ENCODE results near the gene PAPLN. TPM values are rescaled to one million over a fixed set of nuclear protein-coding genes. Genes with fewer than 3 reads are reported as not detected.

Gene PAPLN, protein sequence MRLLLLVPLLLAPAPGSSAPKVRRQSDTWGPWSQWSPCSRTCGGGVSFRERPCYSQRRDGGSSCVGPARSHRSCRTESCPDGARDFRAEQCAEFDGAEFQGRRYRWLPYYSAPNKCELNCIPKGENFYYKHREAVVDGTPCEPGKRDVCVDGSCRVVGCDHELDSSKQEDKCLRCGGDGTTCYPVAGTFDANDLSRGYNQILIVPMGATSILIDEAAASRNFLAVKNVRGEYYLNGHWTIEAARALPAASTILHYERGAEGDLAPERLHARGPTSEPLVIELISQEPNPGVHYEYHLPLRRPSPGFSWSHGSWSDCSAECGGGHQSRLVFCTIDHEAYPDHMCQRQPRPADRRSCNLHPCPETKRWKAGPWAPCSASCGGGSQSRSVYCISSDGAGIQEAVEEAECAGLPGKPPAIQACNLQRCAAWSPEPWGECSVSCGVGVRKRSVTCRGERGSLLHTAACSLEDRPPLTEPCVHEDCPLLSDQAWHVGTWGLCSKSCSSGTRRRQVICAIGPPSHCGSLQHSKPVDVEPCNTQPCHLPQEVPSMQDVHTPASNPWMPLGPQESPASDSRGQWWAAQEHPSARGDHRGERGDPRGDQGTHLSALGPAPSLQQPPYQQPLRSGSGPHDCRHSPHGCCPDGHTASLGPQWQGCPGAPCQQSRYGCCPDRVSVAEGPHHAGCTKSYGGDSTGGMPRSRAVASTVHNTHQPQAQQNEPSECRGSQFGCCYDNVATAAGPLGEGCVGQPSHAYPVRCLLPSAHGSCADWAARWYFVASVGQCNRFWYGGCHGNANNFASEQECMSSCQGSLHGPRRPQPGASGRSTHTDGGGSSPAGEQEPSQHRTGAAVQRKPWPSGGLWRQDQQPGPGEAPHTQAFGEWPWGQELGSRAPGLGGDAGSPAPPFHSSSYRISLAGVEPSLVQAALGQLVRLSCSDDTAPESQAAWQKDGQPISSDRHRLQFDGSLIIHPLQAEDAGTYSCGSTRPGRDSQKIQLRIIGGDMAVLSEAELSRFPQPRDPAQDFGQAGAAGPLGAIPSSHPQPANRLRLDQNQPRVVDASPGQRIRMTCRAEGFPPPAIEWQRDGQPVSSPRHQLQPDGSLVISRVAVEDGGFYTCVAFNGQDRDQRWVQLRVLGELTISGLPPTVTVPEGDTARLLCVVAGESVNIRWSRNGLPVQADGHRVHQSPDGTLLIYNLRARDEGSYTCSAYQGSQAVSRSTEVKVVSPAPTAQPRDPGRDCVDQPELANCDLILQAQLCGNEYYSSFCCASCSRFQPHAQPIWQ
- 4.4 to 5.6 TPM (median 5.3 TPM) in 5 replicates for total RNA-seq (2022; extraction: Qiagen RNA extraction)

DNA sequence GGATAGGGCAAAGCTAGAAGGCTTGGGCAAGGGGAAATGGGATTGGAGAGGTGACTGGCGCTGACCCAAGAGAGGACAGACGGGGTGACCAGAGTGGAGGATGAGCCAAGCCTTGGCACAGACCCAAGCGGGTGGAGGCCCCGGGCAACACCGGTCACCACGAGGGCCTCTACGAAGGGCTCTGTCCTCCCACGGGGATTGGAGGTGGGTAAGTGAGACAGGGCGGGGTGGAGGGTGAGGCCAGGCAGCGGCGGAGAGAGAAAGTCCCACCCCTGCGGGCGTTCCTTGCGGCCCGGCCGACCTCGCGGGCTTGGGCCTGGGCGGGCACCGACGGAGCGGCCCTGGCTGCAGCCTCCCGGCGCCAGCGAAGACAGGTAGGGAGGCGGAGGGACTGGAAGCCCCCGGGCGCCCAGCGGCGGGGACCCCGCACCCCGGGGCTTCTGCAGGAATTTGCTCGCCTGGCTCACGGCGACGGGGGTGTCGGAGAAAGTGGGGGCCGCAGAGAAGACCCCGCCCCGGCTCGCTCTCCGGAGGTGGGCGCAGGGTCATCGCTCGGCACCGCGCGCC is at the start of gene PAPLN:
TSS of gene PAPLN (plus strand) at position 288 of the 567 bp plus-strand sequence. CDS start 2,273 bp downstream, outside the sequence.

Other genes starting within 250 kb of the PAPLN start
- gene ZFYVE1, start 210.4 kb upstream of the PAPLN start, total RNA-seq (2022; extraction: Qiagen RNA extraction): 9.6 to 11.2 TPM (median 9.6 TPM) in 5 replicates
- 47.3 to 67.2 TPM (median 52.7 TPM) in 5 replicates for gene RBM25, start 179.0 kb upstream of the PAPLN start, total RNA-seq (2022; extraction: Qiagen RNA extraction)
- 58.5 to 82.0 TPM (median 63.7 TPM) in 5 replicates for gene PSEN1, start 101.0 kb upstream of the PAPLN start, total RNA-seq (2022; extraction: Qiagen RNA extraction)
- gene NUMB, start 221.0 kb downstream of the PAPLN start, total RNA-seq (2022; extraction: Qiagen RNA extraction): 34.2 to 44.1 TPM (median 39.9 TPM) in 5 replicates